ENCODE data around the gene GPANK1. TPM values are rescaled to one million over a fixed set of nuclear protein-coding genes. Genes with fewer than 3 reads are reported as not detected.

GPANK1 gene
- total RNA-seq, 6 experiments from 2014 or later = 6.4 to 10.0 (median 8.0) TPM

DNA sequence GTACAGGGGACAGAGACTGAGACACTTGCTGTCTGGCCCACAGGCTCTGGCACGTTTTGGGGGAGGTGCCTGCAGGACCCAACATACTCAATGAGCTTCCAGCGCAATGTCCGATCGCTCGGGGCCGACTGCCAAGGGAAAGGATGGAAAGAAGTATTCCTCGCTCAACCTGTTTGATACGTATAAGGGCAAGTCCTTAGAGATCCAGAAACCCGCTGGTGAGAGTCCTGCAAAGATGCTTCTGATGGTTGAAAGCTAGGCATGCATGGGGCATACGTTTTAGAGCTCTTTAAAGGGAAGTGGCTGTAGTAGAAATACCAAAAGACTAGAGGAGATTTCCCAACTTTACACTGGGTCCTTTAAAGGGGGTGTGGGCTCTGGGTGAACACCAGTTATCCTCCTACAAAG, 42.1 kb downstream of the GPANK1 start:
- TF ChIP-seq, protein P1, sequence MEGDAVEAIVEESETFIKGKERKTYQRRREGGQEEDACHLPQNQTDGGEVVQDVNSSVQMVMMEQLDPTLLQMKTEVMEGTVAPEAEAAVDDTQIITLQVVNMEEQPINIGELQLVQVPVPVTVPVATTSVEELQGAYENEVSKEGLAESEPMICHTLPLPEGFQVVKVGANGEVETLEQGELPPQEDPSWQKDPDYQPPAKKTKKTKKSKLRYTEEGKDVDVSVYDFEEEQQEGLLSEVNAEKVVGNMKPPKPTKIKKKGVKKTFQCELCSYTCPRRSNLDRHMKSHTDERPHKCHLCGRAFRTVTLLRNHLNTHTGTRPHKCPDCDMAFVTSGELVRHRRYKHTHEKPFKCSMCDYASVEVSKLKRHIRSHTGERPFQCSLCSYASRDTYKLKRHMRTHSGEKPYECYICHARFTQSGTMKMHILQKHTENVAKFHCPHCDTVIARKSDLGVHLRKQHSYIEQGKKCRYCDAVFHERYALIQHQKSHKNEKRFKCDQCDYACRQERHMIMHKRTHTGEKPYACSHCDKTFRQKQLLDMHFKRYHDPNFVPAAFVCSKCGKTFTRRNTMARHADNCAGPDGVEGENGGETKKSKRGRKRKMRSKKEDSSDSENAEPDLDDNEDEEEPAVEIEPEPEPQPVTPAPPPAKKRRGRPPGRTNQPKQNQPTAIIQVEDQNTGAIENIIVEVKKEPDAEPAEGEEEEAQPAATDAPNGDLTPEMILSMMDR (IDR thresholded peaks at IDR 0.05) = no peak
- TF ChIP-seq POLR2A (IDR thresholded peaks at IDR 0.05) = no peak
- ATAC-seq (no peak), DNase-seq (no peak)
- intact Hi-C loops (cut with DNase I) = no loop called here
- H3K27ac ChIP-seq = peak overlapping the region in 1 of 3 donors; percentile 13
- H3K36me3 ChIP-seq = peaks cover 12 to 45% (median 31%) of the 10 kb centered on the region in 4 donors
- whole genome bisulfite sequencing (ENCODE audit: insufficient coverage, low coverage, low lambda C conversion rate, missing lambda C conversion rate) = 77% methylated on average over 9 of the region's 10 CpGs
- H3K4me3 ChIP-seq = no peak overlapping the region
- no peaks in the 10 kb centered on the region for H3K27me3 ChIP-seq
- no peaks in the 10 kb centered on the region for H3K9me3 ChIP-seq
- H3K4me1 ChIP-seq = peaks cover 0 to 8% (median 4%) of the 10 kb centered on the region in 4 donors

DNA sequence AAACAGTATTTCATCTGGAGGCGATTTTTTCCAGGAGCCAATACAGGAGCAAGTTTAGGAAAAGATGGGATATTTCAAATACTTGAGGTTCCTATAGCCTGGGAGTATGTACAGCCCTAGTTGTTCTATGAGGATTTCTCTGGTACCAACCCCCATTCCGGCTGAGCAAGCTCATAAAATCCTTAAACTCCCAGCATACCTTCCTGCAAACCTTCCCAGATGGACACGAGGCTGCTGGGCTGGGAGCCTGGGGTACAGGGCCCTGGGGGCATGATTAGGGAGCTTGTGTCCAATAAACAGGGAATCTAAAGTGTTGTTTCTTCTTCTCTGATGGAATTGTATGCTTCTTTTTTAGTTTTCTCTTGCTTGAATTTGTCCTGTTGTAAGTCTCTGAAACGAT, 42.8 kb downstream of the GPANK1 start:
- H3K36me3 ChIP-seq = peaks cover 12 to 38% (median 28%) of the 10 kb centered on the region in 4 donors
- DNase-seq = no peak
- peak overlapping the region in 1 of 3 donors; percentile 84 for H3K27ac ChIP-seq
- ATAC-seq = no peak
- H3K9me3 ChIP-seq = no peaks in the 10 kb centered on the region
- H3K4me1 ChIP-seq = peaks cover 0 to 8% (median 4%) of the 10 kb centered on the region in 4 donors
- H3K27me3 ChIP-seq = no peaks in the 10 kb centered on the region
- intact Hi-C loops (cut with DNase I) = no loop called here
- TF ChIP-seq POLR2A (IDR thresholded peaks at IDR 0.05) = no peak
- TF ChIP-seq, protein P1 (IDR thresholded peaks at IDR 0.05) = no peak
- 34% methylated on average over 4 of the region's 4 CpGs for WGBS (ENCODE audit: insufficient coverage, low coverage, low lambda C conversion rate, missing lambda C conversion rate)
- H3K4me3 ChIP-seq = peak overlapping the region in 1 of 3 donors; percentile 92

DNA sequence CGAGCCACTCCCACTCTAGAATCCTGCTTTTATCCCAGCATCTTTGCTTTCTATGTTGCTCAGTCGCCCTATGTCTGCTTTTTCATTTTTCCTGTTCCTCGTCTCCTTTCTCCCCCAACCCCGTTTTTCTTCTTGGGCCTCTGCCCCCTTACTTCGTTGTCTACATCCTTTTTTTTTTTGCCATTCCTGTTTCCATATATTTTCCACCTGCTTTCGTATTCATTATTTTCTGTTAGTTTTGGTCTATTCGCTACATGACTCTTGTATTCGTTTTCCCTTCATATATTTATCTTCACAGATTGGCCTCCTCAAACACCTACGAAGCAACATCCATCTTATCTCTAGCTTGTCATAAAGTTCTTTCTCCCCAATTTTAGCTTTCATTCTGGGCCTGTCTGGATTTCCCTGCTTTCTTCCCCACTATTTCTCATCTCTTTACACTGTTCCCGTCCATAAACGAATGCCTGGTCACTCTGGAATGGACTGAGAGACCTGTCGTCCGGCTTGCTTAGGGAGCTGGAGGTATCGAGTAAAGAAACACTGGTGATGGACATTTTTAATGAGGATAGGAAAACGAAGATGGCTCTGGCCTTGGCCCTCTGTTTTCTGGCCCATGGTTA, 43.4 kb downstream of the GPANK1 start:
- intact Hi-C loops (cut with DNase I) = no loop called here
- ATAC-seq = no peak
- H3K9me3 ChIP-seq = no peaks in the 10 kb centered on the region
- H3K27ac ChIP-seq = peak overlapping the region; percentile 83 to 91 (median 84)
- peak overlapping the region; percentile 92 to 93 (median 92) for H3K4me3 ChIP-seq
- H3K4me1 ChIP-seq = peaks cover 0 to 8% (median 4%) of the 10 kb centered on the region in 4 donors
- H3K27me3 ChIP-seq = no peaks in the 10 kb centered on the region
- TF ChIP-seq, protein P1 (IDR thresholded peaks at IDR 0.05) = no peak
- no peak for TF ChIP-seq POLR2A (IDR thresholded peaks at IDR 0.05)
- no peak for DNase-seq
- WGBS (ENCODE audit: insufficient coverage, low coverage, low lambda C conversion rate, missing lambda C conversion rate) = 17% methylated on average over 15 of the region's 15 CpGs
- peaks cover 12 to 32% (median 25%) of the 10 kb centered on the region in 4 donors for H3K36me3 ChIP-seq

DNA sequence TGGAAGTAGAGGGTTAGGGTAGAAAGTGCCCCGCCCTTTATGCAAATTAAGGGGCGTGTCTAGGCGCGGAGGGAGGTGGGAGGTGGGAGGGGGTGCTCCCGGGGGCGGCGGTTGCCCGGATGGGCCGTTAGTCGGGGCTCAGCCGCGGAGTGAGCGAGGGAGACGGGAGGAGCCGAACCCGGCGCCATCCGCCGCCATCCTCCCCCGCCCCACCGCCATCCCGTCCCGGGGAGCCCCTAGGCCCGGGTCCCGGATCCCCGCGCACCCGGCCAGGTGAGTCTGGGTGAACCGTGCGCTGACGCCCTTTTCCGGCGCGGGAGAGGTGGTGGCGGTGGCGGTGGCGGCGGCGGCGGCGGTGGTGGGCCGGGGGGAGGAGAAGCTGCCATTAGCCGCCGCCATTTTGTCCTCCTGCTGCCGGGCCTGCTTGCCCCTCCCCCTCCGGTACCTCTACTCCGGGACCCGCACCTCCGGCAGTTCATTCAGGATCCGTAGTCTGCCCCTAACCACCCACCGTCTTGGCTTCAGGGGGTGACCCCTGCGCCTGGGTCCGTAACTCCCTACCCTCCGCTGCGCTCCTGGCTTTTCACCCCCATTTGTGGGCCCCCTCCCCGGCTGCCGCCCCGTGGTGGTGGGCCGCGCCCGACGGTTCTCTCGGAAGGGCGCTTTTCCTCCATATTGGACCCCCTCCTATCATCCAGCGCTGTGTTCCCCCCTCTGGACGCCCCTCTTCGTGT, 44.0 kb downstream of the GPANK1 start, which contains the start of gene PRRC2A:
PRRC2A (plus strand) TSS at position 130 of the 734 bp plus-strand sequence. CDS start 2,075 bp downstream, outside the sequence.
- peak; percentile 51 for TF ChIP-seq POLR2A (IDR thresholded peaks at IDR 0.05)
- TF ChIP-seq, protein P1 (IDR thresholded peaks at IDR 0.05) = no peak
- peak within 1 kb of the TSS; percentile 83 to 91 (median 89) for H3K27ac ChIP-seq
- no peaks in the 10 kb centered on the region for H3K27me3 ChIP-seq
- peaks cover 0 to 8% (median 4%) of the 10 kb centered on the region in 4 donors for H3K4me1 ChIP-seq
- H3K4me3 ChIP-seq = peak within 1 kb of the TSS; percentile 92 to 93 (median 92)
- H3K9me3 ChIP-seq = no peaks in the 10 kb centered on the region
- peak in 1 of 3 donors; percentile 95 for DNase-seq
- under 1% methylated on average over 29 of the region's 67 CpGs for WGBS (ENCODE audit: insufficient coverage, low coverage, low lambda C conversion rate, missing lambda C conversion rate)
- H3K36me3 ChIP-seq = peaks cover 12 to 26% (median 21%) of the 10 kb centered on the region in 4 donors
- peak; percentile 39 to 92 (median 63) for ATAC-seq
- intact Hi-C loops (cut with DNase I) = no loop called here
